Stimulated activated CD8-positive, alpha-beta memory T cell treated with anti-CD3 and anti-CD28 coated beads, Interleukin-2, amount 100 ng/mL, for 1 hour (primary cell): ENCODE data around the gene MALT1.

Experiments
- DNase-seq, 2 donors: peaks; one replicate each; pipeline ENCODE4 v3.0.0-alpha.2; 2020; ENCODE audit warnings: low read depth in 2 of 2

Gene MALT1

DNA sequence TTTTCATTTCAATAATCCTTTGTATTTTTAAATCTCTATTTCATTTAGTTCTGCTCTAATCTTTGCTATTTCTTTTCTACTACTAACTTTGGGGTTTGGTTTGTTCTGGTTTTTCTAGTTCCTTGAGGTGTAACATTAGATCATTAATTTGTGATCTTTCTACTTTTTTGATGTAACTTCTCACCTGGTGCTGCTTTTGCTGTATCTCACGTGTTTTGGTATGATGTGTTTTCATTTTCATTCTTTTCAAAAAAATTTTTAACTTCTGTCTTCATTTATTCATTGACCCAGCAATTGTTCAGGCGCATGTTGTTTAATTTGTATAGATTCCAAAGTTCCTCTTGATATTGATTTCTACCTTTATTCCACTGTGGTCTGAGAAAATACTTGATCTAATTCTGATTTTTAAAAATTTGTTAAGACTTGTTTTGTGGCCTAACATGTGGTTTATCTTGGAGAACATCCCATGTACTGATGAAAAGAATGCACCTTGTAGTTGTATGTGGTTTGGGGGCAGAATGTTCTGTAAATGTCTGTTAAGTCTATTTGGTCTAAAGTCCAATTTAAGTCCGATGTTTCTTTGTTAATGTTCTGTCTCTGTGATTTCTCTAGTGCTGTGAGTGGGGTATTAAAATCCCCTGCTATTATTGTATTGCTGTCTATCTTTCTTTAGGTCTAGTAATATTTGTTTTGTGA, 17.3 kb upstream of the MALT1 start:
- DNase-seq: no peak

DNA sequence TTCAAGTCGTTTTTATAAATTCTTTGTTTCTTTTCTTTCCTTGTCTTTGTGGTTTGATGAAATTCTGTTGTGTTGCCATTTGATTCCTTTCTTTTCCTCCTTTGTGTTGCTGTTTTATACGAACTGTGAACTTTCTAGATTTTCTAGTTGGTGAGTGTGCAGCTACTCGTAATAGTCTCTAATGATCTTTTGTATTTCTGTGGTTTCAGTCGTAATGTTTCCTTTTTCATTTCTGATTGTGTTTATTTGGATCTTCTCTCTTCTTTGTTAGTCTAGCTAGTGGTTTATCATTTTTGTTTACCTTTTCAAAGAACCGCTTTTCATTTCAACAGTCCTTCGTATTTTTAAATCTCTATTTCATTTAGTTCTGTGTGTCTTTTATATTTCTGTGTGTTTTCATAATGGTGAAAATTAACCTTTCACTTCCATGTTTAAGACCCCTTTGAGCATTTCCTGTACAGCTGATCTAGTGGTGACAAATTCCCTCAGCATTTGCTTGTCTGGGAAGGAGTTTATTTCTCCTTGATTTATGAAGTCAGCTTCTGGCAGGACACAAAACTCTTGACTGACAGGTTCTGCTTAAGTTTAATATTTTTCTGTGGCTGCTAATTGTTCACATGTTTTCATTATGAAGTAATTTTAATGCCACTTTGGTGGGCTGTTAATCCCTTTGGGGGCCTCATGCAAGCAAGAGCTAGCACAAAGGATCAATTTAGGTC, 16.2 kb upstream of the MALT1 start:
- no peak for DNase-seq

DNA sequence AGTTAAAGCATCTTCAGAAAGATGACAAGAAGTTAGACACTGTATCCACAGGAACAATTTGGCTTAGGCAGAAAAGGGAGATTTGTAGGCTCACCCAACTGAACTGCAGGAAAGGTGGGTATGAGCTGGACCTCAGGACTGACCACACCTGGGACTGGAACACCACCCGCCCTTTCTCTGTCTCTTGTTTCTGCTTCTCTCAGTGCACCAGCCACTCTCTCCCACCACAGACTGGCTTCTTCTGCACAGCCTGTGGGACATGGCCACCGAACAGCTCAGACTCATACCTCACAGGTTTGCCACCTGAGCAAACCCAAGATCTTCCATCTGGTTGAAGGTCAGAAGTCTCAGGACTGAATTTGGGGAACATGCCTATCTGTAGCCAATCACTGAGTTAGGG, 14.2 kb upstream of the MALT1 start:
- DNase-seq: no peak

DNA sequence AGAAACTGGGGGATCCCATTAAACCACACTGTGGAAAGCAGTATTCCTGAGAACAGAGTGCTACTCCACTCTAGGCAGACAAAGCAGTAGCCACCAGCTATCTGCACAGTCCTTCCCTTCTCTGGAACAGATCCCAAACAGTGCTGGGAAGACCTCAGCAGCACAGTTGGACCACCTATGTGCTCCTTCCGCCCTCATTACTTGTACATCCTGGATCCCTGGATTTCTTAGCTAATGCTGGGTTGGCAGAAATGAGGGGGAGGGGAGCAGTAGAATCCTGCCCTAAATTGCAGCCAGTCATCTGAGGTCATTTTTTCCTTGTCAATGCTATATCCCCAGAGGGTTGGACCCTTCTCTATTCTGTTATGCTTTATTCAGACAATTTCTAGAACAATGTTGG, 13.8 kb upstream of the MALT1 start:
- no peak for DNase-seq

DNA sequence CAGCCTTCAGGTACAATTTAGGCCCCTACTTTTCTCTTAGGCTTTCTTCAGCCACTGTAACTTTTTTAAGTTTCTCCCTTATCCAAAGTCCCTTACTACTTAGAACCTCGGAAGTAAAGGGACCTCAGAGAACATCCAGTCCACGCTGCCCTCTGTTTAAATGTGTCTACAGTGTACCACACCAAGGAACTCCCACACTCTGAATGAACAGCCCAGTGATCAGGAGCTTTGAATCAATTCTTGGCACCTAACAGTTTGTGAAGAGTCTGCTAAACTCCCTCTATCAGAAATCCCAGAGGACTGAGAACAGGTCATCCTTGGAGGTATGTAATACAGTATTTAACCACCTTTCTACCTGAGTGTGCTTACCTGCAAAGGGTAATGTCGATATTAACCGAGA, 11.6 kb upstream of the MALT1 start:
- DNase-seq: no peak

DNA sequence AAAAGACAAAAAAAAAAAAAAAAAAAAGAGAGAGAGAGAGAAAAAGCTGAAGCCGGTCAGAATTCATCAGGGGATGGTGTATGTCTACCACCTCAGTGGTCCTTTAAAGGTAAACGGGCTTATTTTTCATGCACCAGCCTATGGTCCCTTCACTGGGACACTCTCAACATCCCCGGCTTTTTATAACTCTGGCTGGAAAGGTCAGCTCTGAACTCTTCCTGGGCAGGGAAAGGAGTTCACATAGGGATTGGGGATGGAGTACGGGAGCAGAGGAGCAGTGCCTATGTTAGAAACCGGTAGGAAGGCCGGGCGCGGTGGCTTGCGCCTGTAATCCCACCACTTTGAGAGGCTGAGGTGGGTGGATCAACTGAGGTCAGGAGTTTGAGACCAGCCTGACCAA, 10.3 kb upstream of the MALT1 start:
- DNase-seq: no peak

DNA sequence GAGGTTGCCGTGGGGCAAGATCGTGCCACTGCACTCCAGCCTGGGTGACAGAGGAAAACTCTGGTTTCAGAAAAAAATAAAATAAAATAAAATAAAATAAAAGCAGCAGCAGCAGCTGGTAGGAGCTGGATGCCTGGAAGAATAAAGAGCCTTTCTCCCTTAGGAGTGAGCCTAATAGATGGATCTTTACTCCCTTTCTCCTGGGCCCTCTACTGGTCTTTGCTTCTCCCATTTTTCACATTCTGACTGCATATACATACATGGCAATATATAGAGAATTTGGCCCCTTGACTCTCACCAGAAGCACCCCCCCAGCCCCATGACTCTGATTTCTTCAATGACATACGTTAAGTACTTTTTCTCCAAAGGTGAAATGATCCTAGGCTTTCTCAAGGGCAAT, 9.8 kb upstream of the MALT1 start:
- DNase-seq: no peak

DNA sequence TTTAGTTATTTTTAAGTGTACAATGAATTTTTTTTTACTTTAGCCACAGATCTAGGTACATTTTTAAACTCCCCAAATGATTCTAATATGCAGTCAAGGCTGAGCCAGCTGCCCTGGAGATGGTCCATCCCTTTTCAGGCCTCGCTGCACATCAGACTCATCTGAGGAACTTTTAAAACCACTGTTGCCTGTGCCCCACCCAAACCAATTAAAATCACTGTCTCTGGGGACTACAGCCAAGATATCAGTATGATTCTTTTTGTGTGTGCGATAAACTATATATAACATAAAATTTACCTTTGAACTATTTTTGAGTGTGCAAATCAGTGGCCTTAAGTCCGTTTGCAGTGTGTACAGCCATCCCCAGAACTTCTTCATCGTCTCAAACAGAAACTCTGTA, 9.1 kb upstream of the MALT1 start:
- no peak for DNase-seq

DNA sequence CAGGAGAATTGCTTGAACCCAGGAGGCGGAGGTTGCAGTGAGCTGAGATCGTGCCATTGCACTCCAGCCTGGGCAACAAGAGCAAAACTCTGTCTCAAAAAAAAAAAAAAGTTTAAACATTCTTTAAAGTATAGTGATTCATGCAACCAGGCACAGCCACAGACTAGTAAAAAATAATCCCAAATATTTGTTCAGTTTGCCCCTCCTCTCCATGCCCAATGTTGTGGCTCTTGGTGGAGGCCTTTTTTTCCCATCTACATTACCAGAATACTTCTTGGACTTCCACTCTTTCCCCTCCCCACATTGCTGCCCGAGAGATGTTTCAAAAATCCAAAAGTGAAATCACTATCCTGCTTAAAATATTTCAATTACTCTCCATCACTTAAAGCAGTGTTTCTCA, 5.1 kb upstream of the MALT1 start:
- no peak for DNase-seq

DNA sequence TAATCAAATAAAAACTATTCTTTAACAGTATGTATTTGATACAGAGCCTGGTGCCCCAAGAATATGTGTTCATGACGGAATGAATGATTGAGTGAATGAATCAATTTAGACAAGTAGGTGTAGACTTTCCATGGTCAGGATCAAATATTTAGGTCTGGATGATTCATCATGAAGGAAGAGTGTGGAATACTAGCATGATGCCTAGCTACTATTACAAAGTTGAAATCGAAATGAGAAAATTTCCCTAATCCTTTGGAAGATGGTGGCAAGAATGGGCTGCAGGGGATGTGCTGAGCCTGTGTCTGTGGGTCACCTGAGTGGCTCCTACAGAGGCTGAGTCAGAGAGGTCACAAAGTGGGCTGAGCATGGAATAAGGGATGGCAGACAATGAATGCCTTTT, 3.1 kb upstream of the MALT1 start:
- DNase-seq: no peak

DNA sequence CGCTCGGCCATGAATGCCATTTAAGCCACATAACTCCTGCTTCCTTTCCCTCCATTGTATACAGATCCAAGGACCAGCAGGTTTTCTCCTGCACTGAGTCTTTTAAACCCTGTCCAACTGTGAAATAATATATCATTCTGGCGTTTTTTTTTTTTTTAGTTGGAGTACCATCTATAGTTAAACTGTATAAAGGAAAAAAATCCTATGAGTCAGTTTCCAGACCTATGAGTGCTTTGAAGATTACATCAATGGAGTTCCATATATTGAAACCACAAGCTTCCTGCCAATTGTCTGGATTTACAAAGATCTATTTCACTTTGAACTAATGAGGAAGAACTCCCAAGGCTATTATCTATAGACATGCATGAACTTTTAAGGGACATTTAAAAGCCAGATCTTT, 2.4 kb upstream of the MALT1 start:
- DNase-seq: no peak

DNA sequence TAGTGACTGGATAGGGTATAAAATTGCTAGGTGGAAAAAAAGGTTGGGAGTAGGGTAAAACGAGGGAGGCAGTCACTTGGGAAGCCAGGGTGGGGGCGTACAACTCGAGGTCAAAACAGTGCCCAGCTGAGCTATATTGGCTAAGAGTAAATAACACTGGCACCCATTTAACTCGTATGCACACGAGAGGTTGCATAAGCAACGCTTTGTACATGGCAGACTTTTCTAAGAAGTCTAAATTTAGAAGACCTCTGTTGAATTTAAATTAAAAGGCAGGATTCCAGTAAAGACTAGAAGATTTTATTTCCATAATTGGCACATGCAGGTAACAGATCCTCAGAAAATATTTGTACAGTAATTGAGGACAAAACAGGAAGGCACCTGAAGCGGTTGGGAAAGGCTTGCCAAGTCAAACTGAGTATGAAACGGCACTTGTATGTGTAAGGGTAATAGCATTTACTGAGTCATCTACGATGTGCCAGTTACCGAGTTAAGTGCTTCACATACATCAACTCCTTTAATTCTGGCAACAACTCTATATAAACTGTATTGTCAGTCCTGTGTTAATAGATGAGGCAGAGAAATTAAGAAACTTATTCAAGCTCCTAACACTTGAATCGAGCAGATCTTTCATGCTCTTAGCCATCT, 1.4 kb upstream of the MALT1 start:
- no peak for DNase-seq

DNA sequence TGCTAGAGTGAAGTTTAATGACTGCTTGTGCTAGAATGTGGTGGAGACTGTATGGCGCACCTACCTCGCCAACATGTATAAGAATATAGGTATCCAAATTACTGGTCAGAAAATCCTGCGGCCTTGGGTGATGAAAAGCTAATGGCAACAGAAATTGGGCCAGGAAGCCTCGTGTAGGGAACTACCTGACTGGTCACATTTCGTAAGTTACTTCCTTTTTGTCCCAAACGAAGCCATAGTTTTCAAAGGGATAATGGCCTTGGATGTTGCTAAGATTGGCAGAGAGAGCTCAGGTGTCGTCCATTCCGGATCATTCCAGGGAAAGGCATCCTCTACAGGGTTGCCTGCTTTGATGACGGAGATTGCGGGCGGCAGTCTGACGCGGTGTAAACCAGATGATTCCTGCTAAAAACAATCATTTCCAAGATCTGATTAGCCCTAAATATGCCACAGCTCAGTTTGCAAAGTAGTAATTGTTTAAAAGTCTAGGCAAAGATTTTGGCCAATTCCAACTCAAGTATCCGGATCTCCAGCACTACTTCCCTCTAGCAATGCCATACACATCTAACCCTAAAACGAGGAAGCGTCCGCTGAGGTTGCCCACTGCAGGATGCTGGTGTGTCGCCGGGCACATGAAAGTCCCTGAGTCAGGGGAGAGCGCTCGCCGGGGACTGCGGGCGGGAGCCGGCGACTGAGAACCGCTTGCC, 708 bp upstream of the MALT1 start:
- no peak for DNase-seq

DNA sequence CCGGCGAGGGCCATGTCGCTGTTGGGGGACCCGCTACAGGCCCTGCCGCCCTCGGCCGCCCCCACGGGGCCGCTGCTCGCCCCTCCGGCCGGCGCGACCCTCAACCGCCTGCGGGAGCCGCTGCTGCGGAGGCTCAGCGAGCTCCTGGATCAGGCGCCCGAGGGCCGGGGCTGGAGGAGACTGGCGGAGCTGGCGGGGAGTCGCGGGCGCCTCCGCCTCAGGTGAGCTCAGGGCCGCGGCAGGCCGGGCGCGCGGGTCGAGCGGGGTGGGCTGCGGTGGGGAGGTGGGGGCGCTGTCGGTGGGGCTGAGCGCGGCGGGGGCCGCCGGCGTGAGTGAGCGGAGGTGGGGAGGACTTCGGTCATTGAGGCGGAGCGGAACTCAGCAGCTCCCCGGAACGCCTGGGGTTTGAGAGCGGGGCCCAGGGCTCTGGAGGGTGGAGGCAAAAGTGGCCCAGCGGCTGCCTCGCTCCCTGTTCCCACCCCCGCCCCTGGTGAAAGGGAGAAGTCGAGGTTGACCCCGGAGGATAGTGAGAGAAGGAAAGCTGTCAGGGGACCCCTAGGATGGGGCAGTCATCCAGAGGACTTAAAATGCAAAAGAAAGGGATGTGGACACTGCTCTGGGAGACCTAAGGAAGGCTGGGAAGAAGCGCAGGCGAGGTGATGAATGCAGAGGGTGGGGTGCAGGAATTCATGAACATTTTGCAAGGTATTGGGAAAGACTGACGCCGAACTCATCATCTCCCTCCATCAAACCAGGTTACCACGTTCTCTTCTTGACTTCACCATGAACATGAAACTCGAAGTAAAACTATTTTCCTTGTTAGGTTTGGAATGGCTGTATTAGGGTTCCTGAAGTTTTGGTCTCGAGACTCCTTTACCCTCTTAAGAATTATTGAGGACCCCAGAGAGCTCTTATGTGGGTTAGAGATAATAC, 633 bp downstream of the MALT1 start:
- no peak for DNase-seq

DNA sequence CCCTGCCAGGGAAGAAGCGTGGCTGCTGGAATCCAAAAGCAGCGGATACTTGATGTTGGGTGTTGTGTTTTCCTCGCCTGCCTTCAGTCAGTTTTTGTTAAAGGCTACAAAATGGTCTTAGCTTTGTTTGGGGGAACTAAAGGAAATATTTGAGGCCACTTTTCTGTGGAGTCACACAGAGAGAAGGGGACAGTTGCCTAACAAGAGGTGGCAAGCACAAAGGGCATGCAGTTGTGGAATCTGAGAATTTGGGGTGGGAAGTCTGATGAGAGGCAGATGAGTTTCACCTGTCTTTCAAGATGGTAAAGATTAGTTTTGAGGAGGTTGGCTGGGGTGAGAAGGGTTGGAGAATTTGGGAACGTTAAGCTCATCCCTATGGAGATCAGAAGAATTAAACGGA, 2.9 kb downstream of the MALT1 start:
- DNase-seq: no peak

DNA sequence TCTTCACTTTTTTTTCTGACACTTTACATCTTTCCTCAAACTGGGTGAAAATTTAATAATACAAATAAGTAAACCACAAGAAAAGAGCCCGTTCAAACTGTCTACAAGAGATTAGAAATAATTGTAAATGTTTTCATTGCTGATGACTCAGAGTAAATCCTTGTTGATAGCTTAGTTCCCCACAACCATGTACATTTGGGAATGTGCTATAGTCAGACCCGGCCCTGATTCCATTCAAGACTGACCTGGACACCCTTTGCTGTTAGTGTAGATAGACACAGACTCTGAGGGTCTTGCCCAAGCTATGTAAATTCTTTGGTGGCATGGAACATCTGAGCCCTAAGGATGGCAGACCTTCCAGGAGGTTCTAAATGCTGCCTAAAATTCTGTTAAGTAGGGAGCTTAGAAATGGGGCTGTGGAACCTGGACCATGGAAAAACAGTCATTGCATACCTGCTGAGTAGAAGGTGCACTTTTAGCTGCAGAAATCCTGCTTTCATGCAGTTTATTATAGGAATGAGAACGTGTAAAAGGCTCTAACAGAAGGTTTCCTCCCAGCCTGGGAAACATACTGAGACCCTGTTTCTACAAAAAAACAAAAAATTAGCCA, 3.7 kb downstream of the MALT1 start:
- no peak for DNase-seq

DNA sequence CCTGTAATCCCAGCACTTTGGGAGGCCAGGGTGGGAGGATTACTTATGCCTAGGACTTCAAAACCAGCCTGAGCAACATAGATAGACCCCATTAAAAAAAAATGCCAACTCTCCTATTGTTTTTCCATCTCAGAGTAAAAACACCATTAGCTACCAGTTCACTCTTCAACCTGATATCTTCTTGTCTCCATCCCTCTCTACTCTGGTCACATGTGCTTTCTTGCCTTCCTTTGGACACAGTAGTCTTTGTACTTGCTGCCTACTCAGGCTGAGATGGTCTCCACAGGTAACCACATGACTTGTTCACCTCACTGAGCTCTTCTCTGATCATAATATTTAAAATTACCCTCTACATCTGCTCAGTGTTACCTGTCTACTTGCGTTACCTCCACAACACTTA, 5.0 kb downstream of the MALT1 start:
- DNase-seq: no peak

DNA sequence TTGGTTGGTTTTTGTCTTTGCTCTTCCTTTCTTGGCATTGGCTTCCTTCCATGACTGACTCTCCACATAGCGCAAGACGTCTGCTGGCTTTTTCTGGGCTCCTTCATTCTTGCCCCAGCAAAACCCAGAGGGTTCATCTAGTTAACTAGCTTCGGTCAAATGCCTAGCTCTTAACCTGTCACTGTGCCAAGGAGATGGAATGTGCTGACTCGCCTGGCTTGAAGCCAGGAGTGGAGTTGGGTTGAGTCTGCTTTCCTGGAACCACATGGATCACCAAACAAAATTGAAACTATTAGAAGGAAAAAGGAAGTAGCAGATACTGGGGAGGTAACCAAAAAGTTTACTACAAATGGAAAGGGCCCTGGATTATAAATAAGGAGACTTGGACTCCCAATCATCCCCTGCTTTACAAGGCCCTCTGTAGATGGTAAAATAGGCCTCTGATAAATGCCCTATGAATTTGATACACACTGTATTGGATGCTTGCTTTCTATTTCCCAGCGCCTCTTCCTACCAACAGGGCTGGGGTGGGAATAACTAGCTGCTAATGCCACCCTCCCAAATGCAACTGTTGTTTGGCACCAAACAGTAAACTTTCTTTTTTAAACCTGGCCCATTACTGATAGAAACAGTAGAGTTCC, 11.3 kb downstream of the MALT1 start:
- no peak for DNase-seq

DNA sequence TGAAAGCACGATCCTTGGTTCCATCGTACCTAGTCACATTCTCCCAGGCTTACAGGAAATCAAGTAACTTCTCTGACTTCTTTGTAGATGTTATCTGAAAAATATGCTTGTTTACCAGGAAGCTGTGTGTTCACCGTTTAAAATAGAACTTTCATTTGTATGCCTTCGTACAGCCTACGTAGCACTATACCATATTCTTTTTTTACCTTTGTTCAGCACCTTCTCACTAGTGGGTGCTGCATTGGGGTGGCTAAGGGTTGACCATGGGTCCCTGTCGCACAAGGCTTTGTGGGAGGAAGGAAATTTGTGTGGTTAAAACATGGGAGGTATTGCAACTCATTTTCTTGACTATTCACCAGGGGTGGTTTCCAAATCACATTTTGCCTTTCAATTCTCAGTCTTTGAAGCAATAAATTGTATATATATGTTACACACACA, 16.6 kb downstream of the MALT1 start:
- peak; percentile 9 to 24 for DNase-seq

DNA sequence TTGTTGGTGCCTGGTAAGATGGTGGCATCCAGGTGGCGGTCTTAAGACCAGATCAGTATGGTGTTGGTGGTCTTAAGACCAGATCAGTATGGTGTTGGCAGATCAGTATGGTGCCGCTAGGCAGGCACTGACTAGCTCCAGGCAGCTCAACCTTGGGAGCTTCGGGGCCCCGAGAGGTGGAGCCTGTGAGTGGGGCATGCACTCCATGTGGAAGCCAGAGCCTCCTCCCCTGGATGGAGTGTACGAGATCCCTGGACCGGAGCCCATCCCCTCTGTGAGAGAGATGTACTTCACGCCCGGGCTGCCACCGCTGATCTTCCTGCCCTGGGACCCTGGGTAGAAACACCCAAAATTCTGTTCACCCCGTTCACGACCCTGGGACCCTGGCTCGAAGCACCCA, 19.0 kb downstream of the MALT1 start:
- DNase-seq: no peak

DNA sequence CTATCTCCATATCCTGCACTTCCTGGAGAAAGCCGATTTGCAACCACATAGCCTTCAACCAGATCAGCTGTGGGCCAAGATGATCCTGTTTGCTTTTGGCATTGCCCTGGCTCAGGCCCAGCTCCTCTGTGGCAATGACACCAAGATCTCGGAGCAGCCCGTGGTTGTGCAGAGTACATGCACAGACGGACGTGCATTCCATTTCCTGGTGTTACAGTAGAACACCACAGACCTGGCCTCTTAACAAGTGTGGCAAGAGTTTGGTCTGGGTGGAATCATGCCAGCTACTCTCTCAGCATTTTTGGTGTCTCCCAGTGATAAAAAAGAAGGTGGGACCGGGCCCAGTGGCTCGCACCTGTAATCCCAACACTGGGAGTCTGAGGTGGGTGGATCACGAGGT, 20.0 kb downstream of the MALT1 start:
- DNase-seq: no peak
